Esophagus (tissue), 2 donors: Measurements from ENCODE around the gene GBP3. TPM values are rescaled to one million over a fixed set of nuclear protein-coding genes. Genes with fewer than 3 reads are reported as not detected.

ENCODE experiments used
- H3K27ac ChIP-seq, 2 donors: one replicate each; pipeline ENCODE4 v1.5.1; 2013; ENCODE audit warnings: low read depth in 2 of 2, mild to moderate bottlenecking in 2 of 2, inconsistent platforms in 1 of 2, low read length in 1 of 2, moderate library complexity in 1 of 2
- H3K27me3 ChIP-seq, 2 donors: one replicate each; pipeline ENCODE4 v1.6.1; 2013; ENCODE audit warnings: low read length in 2 of 2, control low read depth in 1 of 2, mild to moderate bottlenecking in 1 of 2; ENCODE audit not compliant: insufficient read depth in 2 of 2, control insufficient read depth in 1 of 2
- H3K36me3 ChIP-seq, 2 donors: one replicate each; pipeline ENCODE4 v1.6.1; 2013; ENCODE audit warnings: low read length in 1 of 2; ENCODE audit not compliant: control insufficient read depth in 2 of 2, insufficient read depth in 2 of 2
- H3K4me1 ChIP-seq, 2 donors: one replicate each; pipeline ENCODE4 v1.6.1; 2013; ENCODE audit warnings: low read length in 1 of 2; ENCODE audit not compliant: control insufficient read depth in 2 of 2, insufficient read depth in 2 of 2
- H3K4me3 ChIP-seq, 2 donors: one replicate each; pipeline ENCODE4 v1.5.1; 2013; ENCODE audit warnings: low read length in 2 of 2, mild to moderate bottlenecking in 2 of 2, low read depth in 1 of 2, moderate library complexity in 1 of 2
- H3K9me3 ChIP-seq, 2 donors: one replicate each; pipeline ENCODE4 v1.6.1; 2013; ENCODE audit warnings: mild to moderate bottlenecking in 2 of 2, low read depth in 1 of 2, low read length in 1 of 2, moderate library complexity in 1 of 2; ENCODE audit not compliant: control insufficient read depth in 2 of 2, insufficient read depth in 1 of 2
- WGBS, 2 donors: extraction: QIAGEN DNeasy Blood & Tissue Kit; methylation state at CpG; one replicate each; pipeline ENCODE4 v1.1.7; 2013; 5-methylcytosine and 5-hydroxymethylcytosine counted together
- polyA plus RNA-seq, 2 donors: library from polyadenylated mRNA; stranded (reverse); fragments of 200-250 nt; gene quantifications; one replicate each; pipeline ENCODE4 v1.2.3, GENCODE V29; 2013
- donor health status: healthy with polysubstance abuse.
- donor health status: Bipolar disorder and iron deficiency.

Gene GBP3
- polyA plus RNA-seq, 2 donors: 2.5 to 6.1 TPM

GRCh38 chr1:88961647-88962275 is 60.9 kb downstream of the GBP3 start:
- Histone ChIP-seq H3K4me3 (no peak overlapping the region), H3K9me3 (no peaks in the 10 kb centered on the region), H3K4me1 (no peaks in the 10 kb centered on the region), H3K27ac (no peak overlapping the region), H3K27me3 (no peaks in the 10 kb centered on the region), H3K36me3 (peaks cover 2 to 4% of the 10 kb centered on the region in 2 donors)

- no peaks in the 10 kb centered on the region for H3K4me1 ChIP-seq
- no peak overlapping the region for H3K4me3 ChIP-seq
- H3K9me3 ChIP-seq: no peaks in the 10 kb centered on the region
- H3K27me3 ChIP-seq: no peaks in the 10 kb centered on the region
- peaks cover 2 to 4% of the 10 kb centered on the region in 2 donors for H3K36me3 ChIP-seq
- 40 to 61% methylated on average over 1 of the region's 1 CpG for WGBS, 2 donors
- H3K27ac ChIP-seq: no peak overlapping the region
These were observed 61.6 kb downstream of the GBP3 start for GRCh38 chr1:88961081-88961480.

Other genes with a start within 250 kb of the GBP3 start
- gene GTF2B, start 131.3 kb downstream of the GBP3 start, polyA plus RNA-seq: 10 to 100 TPM; 19.8 to 25.5 TPM
- gene KYAT3, start 30.2 kb downstream of the GBP3 start, polyA plus RNA-seq: 10 to 100 TPM in 1 of 2 donors, 1 to 10 TPM in 1; 9.4 to 23.0 TPM
- gene RBMXL1, start 30.2 kb downstream of the GBP3 start, polyA plus RNA-seq: 1 to 10 TPM; 2.7 to 6.3 TPM
- gene GBP1, start 42.3 kb upstream of the GBP3 start, polyA plus RNA-seq: 10 to 100 TPM; 10.1 to 13.7 TPM
- gene GBP2, start 103.2 kb upstream of the GBP3 start, polyA plus RNA-seq: 10 to 100 TPM; 43.8 to 88.1 TPM
- not detected for gene GBP7, start 153.1 kb upstream of the GBP3 start, polyA plus RNA-seq
- gene GBP4, start 176.1 kb upstream of the GBP3 start, polyA plus RNA-seq: 1 to 10 TPM; 3.5 to 3.9 TPM
- 1 to 10 TPM in 1 of 2 donors, under 1 TPM in 1; 0.92 to 1.4 TPM for gene GBP5, start 250.0 kb upstream of the GBP3 start, polyA plus RNA-seq